VCaP (cell line): ENCODE results near the gene CIAPIN1.

Experiments used
- H3K27ac ChIP-seq: fragments of 450-650 bp; 2 replicates; pipeline ENCODE4 v1.5.1; 2017
- CTCF ChIP-seq: fragments of 450-650 bp; conservative IDR thresholded peaks from 2 replicates; pipeline ENCODE4 v1.5.1; 2017; ENCODE audit warnings: mild to moderate bottlenecking, moderate library complexity

CIAPIN1 gene

GRCh38 chr16:57395026-57395425 lies 52.2 kb downstream of the CIAPIN1 start:
- H3K27ac ChIP-seq = no peak overlapping the region
- no peak for TF ChIP-seq CTCF

GRCh38 chr16:57394444-57394843 lies 52.7 kb downstream of the CIAPIN1 start:
- TF ChIP-seq CTCF = no peak
- no peak overlapping the region for H3K27ac ChIP-seq

- peak overlapping the region; percentile 34 for H3K27ac ChIP-seq
- TF ChIP-seq CTCF = no peak
Observed at GRCh38 chr16:57392694-57393093, 54.5 kb downstream of the CIAPIN1 start.

GRCh38 chr16:57391708-57392107 lies 55.5 kb downstream of the CIAPIN1 start:
- H3K27ac ChIP-seq = no peak overlapping the region
- TF ChIP-seq CTCF = no peak

GRCh38 chr16:57391300-57391699 lies 55.9 kb downstream of the CIAPIN1 start:
- no peak for TF ChIP-seq CTCF
- no peak overlapping the region for H3K27ac ChIP-seq

- H3K27ac ChIP-seq = no peak overlapping the region
- no peak for TF ChIP-seq CTCF
Observed at GRCh38 chr16:57390636-57391295, 56.4 kb downstream of the CIAPIN1 start.

- no peak overlapping the region for H3K27ac ChIP-seq
Observed at GRCh38 chr16:57389087-57389468, 58.1 kb downstream of the CIAPIN1 start.

More at GRCh38 chr16:57389087-57389468, 58.1 kb downstream of the CIAPIN1 start:
- TF ChIP-seq CTCF = no peak
